Colonic mucosa (tissue), 4 donors: Measurements from ENCODE around the gene ATP2C2. TPM values are rescaled to one million over a fixed set of nuclear protein-coding genes. Genes with fewer than 3 reads are reported as not detected.

Experiments used
- DNase-seq: peaks from one replicate; pipeline ENCODE4 v3.0.0-alpha.2; 2020
- H3K27ac ChIP-seq: fragments of 200-600 bp; one replicate; pipeline ENCODE4 v1.8.0; 2021
- H3K27me3 ChIP-seq: fragments of 200-600 bp; one replicate; pipeline ENCODE4 v1.8.0; 2021
- H3K36me3 ChIP-seq: fragments of 200-600 bp; one replicate; pipeline ENCODE4 v1.8.0; 2021
- H3K4me1 ChIP-seq: fragments of 200-600 bp; one replicate; pipeline ENCODE4 v1.8.0; 2021; ENCODE audit warnings: mild to moderate bottlenecking
- H3K4me3 ChIP-seq: fragments of 200-600 bp; one replicate; pipeline ENCODE4 v1.8.0; 2021
- H3K9ac ChIP-seq, 2 donors: one replicate each; pipeline ENCODE4 v1.7.0; 2013; ENCODE audit warnings: control low read depth in 2 of 2, low read depth in 2 of 2, low read length in 2 of 2
- H3K9me3 ChIP-seq: fragments of 200-600 bp; one replicate; pipeline ENCODE4 v1.8.0; 2021
- intact Hi-C: fragments of 100-400 bp; cut with DNase I; formaldehyde crosslinking; loops from one replicate; pipeline ENCODE4 v1.14.1; 2022
- total RNA-seq, 2 donors: library from RNA; stranded (reverse); fragmentation: NEBNext Ultra II Directional in 1 of 2; extraction: Animal tissue kit (Norgen Biotek cat#: 25700) in 1 of 2; gene quantifications; one replicate each; pipeline ENCODE4 v1.2.1, GENCODE V29; 2021
- TF ChIP-seq, protein P1 (sequence below): fragments of 200-600 bp; IDR thresholded peaks from one replicate; pipeline ENCODE4 v1.8.0; 2022; ENCODE audit warnings: antibody characterized with exemption, mild to moderate bottlenecking
- donor health status: healthy.
- donor health status: DM: no; HTN: no; CAD: no.
- donor health status: DM: no; HTN: no; CAD: no.

ATP2C2 gene
- total RNA-seq, 2 donors from 2014 or later, result 126 to 220 TPM

DNA sequence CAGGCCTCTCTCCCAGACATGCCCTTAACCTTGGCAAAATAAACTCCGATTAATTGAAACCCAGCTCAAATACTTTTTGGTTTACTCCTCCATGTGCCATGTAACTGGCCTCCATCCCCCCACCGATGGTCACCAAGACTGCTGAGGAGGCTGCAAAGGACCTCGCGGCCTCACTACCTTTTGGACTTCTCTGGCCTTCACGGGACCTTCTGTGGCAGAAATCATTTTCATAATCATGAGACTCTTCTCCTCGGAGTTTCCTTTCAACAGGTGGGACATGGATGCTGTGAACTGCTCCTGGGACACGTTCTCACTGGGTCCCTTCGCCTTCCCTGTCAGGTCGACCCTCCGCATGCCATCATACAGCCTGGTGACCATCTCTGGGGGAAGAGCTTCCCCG is 127.2 kb downstream of the ATP2C2 start:
- Histone ChIP-seq H3K9me3 (no peaks in the 10 kb centered on the region), H3K36me3 (no peaks in the 10 kb centered on the region), H3K9ac (no peak overlapping the region), H3K4me3 (no peak overlapping the region), H3K27me3 (no peaks in the 10 kb centered on the region), H3K4me1 (no peaks in the 10 kb centered on the region), H3K27ac (no peak overlapping the region)
- no peak for DNase-seq
- TF ChIP-seq, protein P1, sequence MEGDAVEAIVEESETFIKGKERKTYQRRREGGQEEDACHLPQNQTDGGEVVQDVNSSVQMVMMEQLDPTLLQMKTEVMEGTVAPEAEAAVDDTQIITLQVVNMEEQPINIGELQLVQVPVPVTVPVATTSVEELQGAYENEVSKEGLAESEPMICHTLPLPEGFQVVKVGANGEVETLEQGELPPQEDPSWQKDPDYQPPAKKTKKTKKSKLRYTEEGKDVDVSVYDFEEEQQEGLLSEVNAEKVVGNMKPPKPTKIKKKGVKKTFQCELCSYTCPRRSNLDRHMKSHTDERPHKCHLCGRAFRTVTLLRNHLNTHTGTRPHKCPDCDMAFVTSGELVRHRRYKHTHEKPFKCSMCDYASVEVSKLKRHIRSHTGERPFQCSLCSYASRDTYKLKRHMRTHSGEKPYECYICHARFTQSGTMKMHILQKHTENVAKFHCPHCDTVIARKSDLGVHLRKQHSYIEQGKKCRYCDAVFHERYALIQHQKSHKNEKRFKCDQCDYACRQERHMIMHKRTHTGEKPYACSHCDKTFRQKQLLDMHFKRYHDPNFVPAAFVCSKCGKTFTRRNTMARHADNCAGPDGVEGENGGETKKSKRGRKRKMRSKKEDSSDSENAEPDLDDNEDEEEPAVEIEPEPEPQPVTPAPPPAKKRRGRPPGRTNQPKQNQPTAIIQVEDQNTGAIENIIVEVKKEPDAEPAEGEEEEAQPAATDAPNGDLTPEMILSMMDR, result no peak
- intact Hi-C loops, result no loop called here

DNA sequence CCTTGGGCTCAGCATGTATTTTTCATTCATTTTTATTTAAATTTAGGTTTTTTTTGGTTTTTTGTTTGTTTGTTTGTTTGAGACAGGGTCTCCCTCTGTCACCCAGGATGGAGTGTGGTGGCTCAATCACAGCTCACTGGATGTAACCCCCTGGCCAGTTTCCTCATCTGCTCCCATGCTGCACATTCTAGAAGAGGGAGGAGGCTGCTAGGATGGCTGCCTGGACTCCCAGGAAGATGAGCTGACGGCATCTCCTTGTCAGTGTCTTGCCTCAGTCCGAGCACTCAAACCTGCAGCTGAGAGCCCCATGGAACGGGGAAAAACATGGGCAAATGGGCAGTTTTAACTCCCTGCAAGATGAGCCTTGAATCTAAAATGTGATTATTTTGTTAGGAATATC is 128.7 kb downstream of the ATP2C2 start:
- DNase-seq, result no peak
- Histone ChIP-seq H3K4me1 (no peaks in the 10 kb centered on the region), H3K9me3 (no peaks in the 10 kb centered on the region), H3K36me3 (no peaks in the 10 kb centered on the region), H3K27ac (no peak overlapping the region), H3K4me3 (no peak overlapping the region), H3K9ac (no peak overlapping the region), H3K27me3 (no peaks in the 10 kb centered on the region)
- TF ChIP-seq, protein P1, result no peak
- intact Hi-C loops, result no loop called here

- no peaks in the 10 kb centered on the region for H3K9me3 ChIP-seq
- TF ChIP-seq, protein P1, result no peak
- no peak overlapping the region for H3K27ac ChIP-seq
- H3K27me3 ChIP-seq, result no peaks in the 10 kb centered on the region
- H3K4me1 ChIP-seq, result no peaks in the 10 kb centered on the region
- no peaks in the 10 kb centered on the region for H3K36me3 ChIP-seq
- no peak for DNase-seq
- H3K9ac ChIP-seq, result no peak overlapping the region
- H3K4me3 ChIP-seq, result no peak overlapping the region
- intact Hi-C loops, result no loop called here
Observed at GRCh38 chr16:84497418-84498222, 129.3 kb downstream of the ATP2C2 start.

- TF ChIP-seq, protein P1, result no peak
- no peaks in the 10 kb centered on the region for H3K36me3 ChIP-seq
- intact Hi-C loops, result no loop called here
Observed at GRCh38 chr16:84498223-84498610, 129.9 kb downstream of the ATP2C2 start.

DNA sequence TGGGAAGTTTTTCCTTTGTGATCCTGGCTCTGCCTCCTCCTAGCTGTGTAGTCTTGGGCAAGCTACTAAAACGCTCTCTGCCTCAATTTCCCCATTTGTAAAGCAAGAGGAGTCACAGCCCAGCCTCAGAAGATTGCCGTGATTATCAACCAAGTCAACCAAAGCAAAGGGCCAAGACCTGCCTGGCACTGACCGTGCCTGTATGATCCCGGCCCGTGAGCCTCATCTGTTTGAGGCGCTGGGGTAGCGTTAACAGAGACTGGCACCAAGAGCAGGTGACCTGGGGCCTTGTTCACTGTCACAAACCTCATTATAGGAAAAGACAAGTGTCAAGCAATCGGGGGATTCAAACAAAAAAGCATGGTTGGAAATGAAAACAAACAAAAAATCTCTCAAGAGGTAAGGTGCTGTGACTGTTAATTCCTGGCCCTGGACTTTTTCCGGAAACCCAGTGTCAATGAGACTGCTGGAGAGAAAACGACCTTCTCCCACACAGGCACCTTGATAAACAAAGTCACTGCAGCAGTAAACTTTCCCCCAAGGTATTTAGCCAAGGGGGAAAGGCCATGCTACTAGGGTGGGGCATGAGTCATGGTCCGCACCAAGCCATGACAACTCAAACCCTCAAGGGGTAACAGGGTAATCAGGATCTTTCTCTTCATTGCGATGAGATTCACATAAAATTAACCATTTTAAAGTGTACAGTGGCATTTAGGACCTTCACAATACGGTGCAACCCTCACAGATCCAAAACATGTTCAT is 130.7 kb downstream of the ATP2C2 start:
- no peaks in the 10 kb centered on the region for H3K4me1 ChIP-seq
- TF ChIP-seq, protein P1, result no peak
- H3K4me3 ChIP-seq, result no peak overlapping the region
- no peak overlapping the region for H3K9ac ChIP-seq
- H3K36me3 ChIP-seq, result no peaks in the 10 kb centered on the region
- intact Hi-C loops, result no loop called here
- no peaks in the 10 kb centered on the region for H3K9me3 ChIP-seq
- H3K27ac ChIP-seq, result no peak overlapping the region
- H3K27me3 ChIP-seq, result no peaks in the 10 kb centered on the region
- DNase-seq, result no peak

More at GRCh38 chr16:84498223-84498610, 129.9 kb downstream of the ATP2C2 start:
- no peak overlapping the region for H3K4me3 ChIP-seq
- no peak overlapping the region for H3K27ac ChIP-seq
- H3K27me3 ChIP-seq, result no peaks in the 10 kb centered on the region
- H3K4me1 ChIP-seq, result no peaks in the 10 kb centered on the region
- H3K9ac ChIP-seq, result no peak overlapping the region
- no peaks in the 10 kb centered on the region for H3K9me3 ChIP-seq
- no peak for DNase-seq
